ENCODE results near the gene CRIP2. TPM values are rescaled to one million over a fixed set of nuclear protein-coding genes. Genes with fewer than 3 reads are reported as not detected.

Gene CRIP2
- total and polyA plus RNA-seq, 9 of the 15 experiments (the other 6 are each of a cell fraction or from before 2014, with no cell fraction given), result 0.18 to 2.0 (median 0.69) TPM; not detected in 1

DNA sequence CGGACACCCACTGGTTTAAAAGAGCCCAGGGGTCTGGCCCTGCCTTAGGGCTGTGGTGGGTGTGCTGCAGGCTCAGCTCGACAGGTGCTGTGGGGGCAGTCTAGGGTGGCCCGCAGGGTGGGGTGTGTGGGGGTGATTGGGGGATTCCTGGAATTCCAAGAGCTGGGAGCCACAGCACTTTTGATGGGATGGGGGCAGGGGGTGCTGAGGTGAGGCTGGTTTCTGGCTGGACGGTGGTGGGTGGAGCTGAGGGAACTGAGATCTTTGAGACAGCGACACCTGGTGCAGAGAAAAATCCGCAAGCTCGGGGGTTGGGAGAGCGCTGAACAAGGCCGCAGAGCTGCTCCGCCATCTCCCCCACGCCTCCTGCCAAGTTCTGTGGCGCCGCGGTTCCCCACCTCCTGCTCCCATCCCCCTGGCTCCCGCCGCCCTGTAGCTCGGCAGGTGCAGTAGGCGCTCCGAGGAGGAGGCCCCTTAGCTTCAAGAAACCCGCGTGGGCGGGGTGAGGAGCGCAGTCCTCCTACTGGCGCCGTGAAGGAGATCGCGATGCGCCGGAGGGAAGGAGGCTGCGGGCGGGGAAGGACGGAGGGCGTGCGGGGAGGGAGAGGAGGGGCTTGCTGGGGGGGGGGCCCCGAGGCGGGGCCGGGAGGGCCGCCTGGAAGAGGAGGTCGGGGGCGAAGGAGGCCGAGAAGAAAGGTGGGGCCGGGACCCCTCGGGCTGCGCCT lies 15.1 kb downstream of the CRIP2 start (continued):
- TF ChIP-seq HNRNPLL (IDR thresholded peaks at IDR 0.05; ENCODE audit: low read depth, low read length, poor library complexity, severe bottlenecking), result peak; percentile 35
- TF ChIP-seq MYBL2 (IDR thresholded peaks at IDR 0.05; ENCODE audit: low read depth), result no peak
- TF ChIP-seq MYBL2 (CRISPR knock-in tag; IDR thresholded peaks at IDR 0.05; ENCODE audit: borderline replicate concordance), result no peak
- TF ChIP-seq, protein P1, sequence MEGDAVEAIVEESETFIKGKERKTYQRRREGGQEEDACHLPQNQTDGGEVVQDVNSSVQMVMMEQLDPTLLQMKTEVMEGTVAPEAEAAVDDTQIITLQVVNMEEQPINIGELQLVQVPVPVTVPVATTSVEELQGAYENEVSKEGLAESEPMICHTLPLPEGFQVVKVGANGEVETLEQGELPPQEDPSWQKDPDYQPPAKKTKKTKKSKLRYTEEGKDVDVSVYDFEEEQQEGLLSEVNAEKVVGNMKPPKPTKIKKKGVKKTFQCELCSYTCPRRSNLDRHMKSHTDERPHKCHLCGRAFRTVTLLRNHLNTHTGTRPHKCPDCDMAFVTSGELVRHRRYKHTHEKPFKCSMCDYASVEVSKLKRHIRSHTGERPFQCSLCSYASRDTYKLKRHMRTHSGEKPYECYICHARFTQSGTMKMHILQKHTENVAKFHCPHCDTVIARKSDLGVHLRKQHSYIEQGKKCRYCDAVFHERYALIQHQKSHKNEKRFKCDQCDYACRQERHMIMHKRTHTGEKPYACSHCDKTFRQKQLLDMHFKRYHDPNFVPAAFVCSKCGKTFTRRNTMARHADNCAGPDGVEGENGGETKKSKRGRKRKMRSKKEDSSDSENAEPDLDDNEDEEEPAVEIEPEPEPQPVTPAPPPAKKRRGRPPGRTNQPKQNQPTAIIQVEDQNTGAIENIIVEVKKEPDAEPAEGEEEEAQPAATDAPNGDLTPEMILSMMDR (IDR thresholded peaks at IDR 0.05 in 2 of 3, conservative IDR thresholded peaks at IDR 0.05 in 1 of 3; ENCODE audit: insufficient read depth in 2 of 3, low read depth in 1 of 3, low read length in 3 of 3), result peak; percentile 67 to 76 (median 72)
- no peak for TF ChIP-seq U2AF2 (optimal IDR thresholded peaks at IDR 0.05; ENCODE audit: low read depth, low read length)
- no peak for TF ChIP-seq ZNF3 (CRISPR knock-in tag; IDR thresholded peaks at IDR 0.05)
- no peak for TF ChIP-seq FOXA3 (CRISPR knock-in tag; conservative IDR thresholded peaks at IDR 0.05 in 1 of 2, IDR thresholded peaks at IDR 0.05 in 1 of 2)
- TF ChIP-seq PHF8 (IDR thresholded peaks at IDR 0.05; ENCODE audit: borderline replicate concordance, low read length), result no peak; the same call in 1 of the 2 replicates
- TF ChIP-seq NR0B1 (IDR thresholded peaks at IDR 0.05; ENCODE audit: partially characterized antibody), result no peak
- no peak for TF ChIP-seq CREB1 (IDR thresholded peaks at IDR 0.05)
- no peak for TF ChIP-seq CREB1 (CRISPR knock-in tag; IDR thresholded peaks at IDR 0.05)
- TF ChIP-seq, protein P2, sequence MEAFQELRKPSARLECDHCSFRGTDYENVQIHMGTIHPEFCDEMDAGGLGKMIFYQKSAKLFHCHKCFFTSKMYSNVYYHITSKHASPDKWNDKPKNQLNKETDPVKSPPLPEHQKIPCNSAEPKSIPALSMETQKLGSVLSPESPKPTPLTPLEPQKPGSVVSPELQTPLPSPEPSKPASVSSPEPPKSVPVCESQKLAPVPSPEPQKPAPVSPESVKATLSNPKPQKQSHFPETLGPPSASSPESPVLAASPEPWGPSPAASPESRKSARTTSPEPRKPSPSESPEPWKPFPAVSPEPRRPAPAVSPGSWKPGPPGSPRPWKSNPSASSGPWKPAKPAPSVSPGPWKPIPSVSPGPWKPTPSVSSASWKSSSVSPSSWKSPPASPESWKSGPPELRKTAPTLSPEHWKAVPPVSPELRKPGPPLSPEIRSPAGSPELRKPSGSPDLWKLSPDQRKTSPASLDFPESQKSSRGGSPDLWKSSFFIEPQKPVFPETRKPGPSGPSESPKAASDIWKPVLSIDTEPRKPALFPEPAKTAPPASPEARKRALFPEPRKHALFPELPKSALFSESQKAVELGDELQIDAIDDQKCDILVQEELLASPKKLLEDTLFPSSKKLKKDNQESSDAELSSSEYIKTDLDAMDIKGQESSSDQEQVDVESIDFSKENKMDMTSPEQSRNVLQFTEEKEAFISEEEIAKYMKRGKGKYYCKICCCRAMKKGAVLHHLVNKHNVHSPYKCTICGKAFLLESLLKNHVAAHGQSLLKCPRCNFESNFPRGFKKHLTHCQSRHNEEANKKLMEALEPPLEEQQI (IDR thresholded peaks at IDR 0.05), result no peak
- no peak for TF ChIP-seq HMG20B (CRISPR knock-in tag; IDR thresholded peaks at IDR 0.05)
- no peak for TF ChIP-seq ATF6 (CRISPR knock-in tag; IDR thresholded peaks at IDR 0.05)
